ACC112 (cell line): ENCODE data around the gene ST3GAL2.
"Not testable (repeated sequence)": the region's sequence is repeated elsewhere in the genome, so short reads cannot be mapped to it uniquely, and the experiment has no call there.

Experiments
- H2AFZ ChIP-seq: fragments of 200-600 bp; sonication (generic); one replicate; pipeline ENCODE4 v1.6.0; 2017; ENCODE audit warnings: antibody characterized with exemption, low read length; ENCODE audit not compliant: unreplicated experiment
- H3K27ac ChIP-seq: fragments of 200-600 bp; sonication (generic); 2 replicates; pipeline ENCODE4 v1.5.1; 2014; ENCODE audit warnings: low read depth, mild to moderate bottlenecking, antibody characterized with exemption, low read length, moderate library complexity
- H3K27me3 ChIP-seq: fragments of 200-600 bp; sonication (generic); 2 replicates; pipeline ENCODE4 v1.6.1; 2014; ENCODE audit warnings: mild to moderate bottlenecking, antibody characterized with exemption, low read length, moderate library complexity, mixed read lengths; ENCODE audit not compliant: insufficient read depth
- H3K36me3 ChIP-seq: fragments of 200-600 bp; sonication (generic); 2 replicates; pipeline ENCODE4 v1.6.1; 2016; ENCODE audit warnings: mild to moderate bottlenecking, antibody characterized with exemption, low read length, moderate library complexity, mixed read lengths; ENCODE audit not compliant: insufficient read depth
- H3K4me1 ChIP-seq: fragments of 200-600 bp; sonication (generic); one replicate; pipeline ENCODE4 v1.6.1; 2016; ENCODE audit warnings: low read length, mixed read lengths; ENCODE audit not compliant: insufficient read depth, unreplicated experiment, control insufficient read depth
- H3K4me3 ChIP-seq: fragments of 200-600 bp; sonication (generic); 2 replicates; pipeline ENCODE4 v1.5.1; 2014; ENCODE audit warnings: mild to moderate bottlenecking, low read depth, low read length
- H3K79me2 ChIP-seq: fragments of 200-600 bp; sonication (generic); one replicate; pipeline ENCODE4 v1.6.0; 2016; ENCODE audit warnings: low read length; ENCODE audit not compliant: control insufficient read depth, unreplicated experiment, insufficient read depth

The ST3GAL2 gene

DNA sequence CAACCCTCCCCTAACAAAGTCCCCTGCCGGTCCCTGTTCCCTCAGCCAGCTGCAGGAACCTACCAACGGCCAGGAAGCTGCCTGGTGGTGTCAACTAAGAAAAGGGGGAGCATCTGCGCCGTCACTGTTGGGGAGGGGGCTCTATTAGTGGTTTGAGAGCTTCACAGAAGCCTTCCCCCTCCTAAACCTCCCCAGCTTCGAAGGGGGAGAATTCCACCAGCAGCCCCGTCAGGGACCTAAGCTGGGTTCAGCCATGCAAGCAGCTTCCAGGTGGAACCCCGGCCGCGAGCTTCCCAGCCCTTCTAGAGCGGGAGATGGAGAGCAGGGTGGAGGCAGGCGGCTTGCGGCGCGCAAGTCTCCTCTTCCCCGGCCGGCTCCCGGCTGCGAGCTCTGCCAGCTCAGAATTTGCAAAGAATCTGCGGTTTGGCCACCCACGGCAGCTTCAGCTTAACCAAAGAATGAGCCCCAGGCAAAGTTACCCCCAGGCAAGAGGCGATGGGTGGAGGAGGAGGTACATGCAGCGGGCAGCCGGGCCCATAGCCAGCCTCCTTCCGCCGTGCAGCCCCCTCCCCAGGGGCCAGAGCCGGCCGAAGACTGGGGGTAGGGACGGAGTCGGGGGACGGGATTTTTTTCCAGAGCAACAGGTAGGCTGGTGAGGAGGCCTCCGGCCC lies 58.5 kb downstream of the ST3GAL2 start:
- no peak overlapping the region for H2AFZ ChIP-seq
- H3K36me3 ChIP-seq: peaks cover under 1% of the 10 kb centered on the region; the same call in 1 of the 2 replicates

DNA sequence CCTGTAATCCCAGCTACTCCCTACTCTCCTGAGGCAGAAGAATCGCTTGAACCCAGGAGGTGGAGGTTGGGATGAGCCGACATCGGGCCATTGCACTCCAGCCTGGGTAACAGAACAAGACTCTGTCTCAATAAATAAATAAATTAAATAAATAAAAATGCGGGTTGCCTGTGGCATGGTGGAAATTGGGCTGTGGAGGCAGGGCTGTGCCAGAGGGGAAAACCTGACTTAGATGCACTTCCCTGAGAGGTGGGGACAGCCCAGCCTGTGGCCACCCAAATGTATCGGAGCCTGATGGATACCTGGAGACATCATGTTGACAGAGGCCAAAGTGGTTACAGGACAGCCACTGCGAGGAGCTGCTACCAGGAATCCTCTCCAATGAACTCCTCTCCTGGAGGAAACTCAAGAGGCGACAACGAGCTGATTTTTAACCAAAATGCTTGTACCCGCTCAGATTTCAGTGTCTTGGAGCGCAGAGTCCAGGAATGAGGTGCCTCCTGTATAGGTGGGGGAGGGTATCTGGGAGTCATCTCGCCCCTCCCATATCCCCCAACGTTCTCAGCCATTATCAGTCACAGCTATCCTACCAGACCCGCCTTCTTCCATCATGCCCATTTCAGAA lies 59.9 kb downstream of the ST3GAL2 start:
- Histone ChIP-seq H3K36me3 (peaks cover 3% of the 10 kb centered on the region; the same call in 1 of the 2 replicates), H2AFZ (no peak overlapping the region), H3K4me1 (no peaks in the 10 kb centered on the region), H3K27ac (no peak overlapping the region), H3K27me3 (no peaks in the 10 kb centered on the region), H3K4me3 (no peak overlapping the region), H3K79me2 (peaks cover 6% of the 10 kb centered on the region)

More for the DNA sequence above, 58.5 kb downstream of the ST3GAL2 start:
- H3K4me1 ChIP-seq: no peaks in the 10 kb centered on the region
- H3K79me2 ChIP-seq: peaks cover 6% of the 10 kb centered on the region
- peak overlapping the region; percentile 83 for H3K4me3 ChIP-seq
- H3K27ac ChIP-seq: peak overlapping the region; percentile 44
- H3K27me3 ChIP-seq: no peaks in the 10 kb centered on the region

- H3K79me2 ChIP-seq: peaks cover 6% of the 10 kb centered on the region
- no peak overlapping the region for H2AFZ ChIP-seq
- H3K4me1 ChIP-seq: no peaks in the 10 kb centered on the region
- no peak overlapping the region for H3K4me3 ChIP-seq
- no peak overlapping the region for H3K27ac ChIP-seq
- no peaks in the 10 kb centered on the region for H3K27me3 ChIP-seq
- H3K36me3 ChIP-seq: peaks cover 3% of the 10 kb centered on the region; the same call in 1 of the 2 replicates
Observed at GRCh38 chr16:70377782-70378181, 61.1 kb downstream of the ST3GAL2 start.

DNA sequence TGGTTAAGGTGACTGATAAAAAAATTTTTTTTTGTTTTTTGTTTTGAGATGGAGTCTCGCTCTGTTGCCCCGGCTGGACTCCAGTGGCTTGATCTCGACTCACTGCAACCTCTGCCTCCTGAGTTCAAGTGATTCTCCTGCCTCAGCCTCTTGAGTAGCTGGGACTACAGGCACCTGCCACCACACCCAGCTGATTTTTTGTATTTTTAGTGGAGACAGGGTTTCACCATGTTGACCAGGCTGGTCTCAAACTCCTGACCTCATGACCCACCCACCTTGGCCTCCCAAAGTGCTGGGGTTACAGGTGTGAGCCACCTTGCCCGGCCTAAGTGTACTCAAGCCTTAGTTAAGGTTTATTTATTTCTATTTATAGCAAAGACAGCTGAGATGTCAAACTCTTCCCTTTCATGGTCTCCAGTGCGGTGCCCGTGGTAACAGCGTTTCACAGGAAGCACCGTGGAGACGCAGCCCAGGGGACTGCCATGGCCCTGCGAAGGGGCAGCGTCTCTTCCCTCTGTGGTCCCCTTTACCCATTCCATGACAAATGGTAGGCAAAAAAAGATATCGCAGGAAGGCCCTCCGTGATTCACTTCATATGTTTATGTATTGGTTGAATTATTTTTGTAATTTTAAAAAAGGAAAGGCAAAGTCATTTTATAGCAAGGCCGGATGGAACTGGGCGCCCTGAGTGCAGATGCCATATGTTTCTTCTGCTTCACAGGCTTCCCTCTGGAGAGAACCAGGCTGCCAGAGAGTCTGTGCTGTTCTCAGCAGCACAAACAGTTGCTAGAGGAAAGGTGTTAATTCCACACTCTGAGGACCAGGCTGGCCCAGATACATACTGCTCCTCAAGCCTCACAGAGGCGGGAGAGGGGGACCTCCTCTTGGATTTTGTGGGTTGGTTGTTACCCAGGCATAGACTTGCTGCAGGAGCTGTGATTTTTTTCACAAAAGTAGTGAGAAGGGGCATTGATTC lies 63.0 kb downstream of the ST3GAL2 start:
- H3K36me3 ChIP-seq: peaks cover 3% of the 10 kb centered on the region; the same call in 1 of the 2 replicates
- H3K79me2 ChIP-seq: peaks cover 6% of the 10 kb centered on the region
- no peak overlapping the region for H3K27ac ChIP-seq
- no peak overlapping the region for H2AFZ ChIP-seq
- no peak overlapping the region for H3K4me3 ChIP-seq
- H3K27me3 ChIP-seq: no peaks in the 10 kb centered on the region
- no peaks in the 10 kb centered on the region for H3K4me1 ChIP-seq

DNA sequence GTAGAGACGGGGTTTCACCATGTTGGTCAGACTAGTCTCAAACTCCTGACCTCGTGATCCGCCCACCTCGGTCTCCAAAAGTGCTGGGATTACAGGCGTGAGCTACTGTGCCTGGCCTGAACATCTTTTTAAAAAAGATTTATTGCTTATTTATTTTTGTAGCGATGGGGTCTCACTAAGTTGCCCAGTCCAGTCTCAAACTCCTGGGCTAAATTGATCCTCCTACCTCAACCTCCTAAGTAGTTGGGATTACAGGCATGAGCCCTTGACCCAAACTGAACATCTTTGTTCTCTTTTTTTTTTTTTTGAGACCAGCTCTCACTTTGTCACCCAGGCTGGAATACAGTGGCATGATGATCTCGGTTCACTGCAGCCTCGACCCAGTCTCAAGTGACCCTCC lies 64.7 kb downstream of the ST3GAL2 start:
- no peak overlapping the region for H2AFZ ChIP-seq
- H3K79me2 ChIP-seq: no peaks in the 10 kb centered on the region
- no peak overlapping the region for H3K27ac ChIP-seq
- no peaks in the 10 kb centered on the region for H3K4me1 ChIP-seq
- peaks cover 7% of the 10 kb centered on the region; the same call in 1 of the 2 replicates for H3K36me3 ChIP-seq
- no peak overlapping the region for H3K4me3 ChIP-seq
- no peaks in the 10 kb centered on the region for H3K27me3 ChIP-seq

DNA sequence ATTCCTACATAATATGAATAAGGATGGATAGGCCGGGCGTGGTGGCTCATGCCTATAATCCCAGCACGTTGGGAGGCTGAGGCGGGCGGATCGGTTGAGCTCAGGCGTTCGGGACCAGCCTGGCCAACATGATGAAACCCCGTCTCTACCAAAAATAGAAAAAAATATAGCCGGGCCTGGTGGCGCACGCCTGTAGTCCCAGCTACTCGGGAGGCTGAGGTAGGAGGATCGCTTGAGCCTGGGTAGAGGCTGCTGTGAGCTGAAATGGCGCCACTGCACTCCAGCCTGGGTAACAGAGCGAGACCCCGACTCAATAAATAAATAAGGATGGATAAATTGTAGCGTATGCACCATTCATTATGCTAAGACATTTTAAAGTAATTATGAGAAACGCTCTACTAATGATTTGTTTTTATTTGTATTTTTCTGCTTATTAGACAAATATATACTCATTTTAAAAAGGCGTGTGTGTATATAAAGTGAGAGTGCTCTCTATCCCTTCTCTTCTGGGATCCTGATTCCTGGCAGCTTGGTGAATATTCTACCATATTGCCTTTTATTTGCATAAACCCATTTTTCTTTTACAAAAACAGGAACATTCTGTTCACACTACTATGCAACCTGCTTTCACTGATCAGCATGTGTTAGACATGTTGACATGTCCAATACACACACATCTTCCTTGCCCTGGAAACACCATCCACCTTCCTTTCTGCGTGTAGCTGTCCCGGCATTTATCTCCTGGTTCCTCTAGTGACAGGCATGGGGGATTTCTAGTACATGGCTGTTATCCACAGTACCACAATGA lies 65.8 kb downstream of the ST3GAL2 start:
- Histone ChIP-seq H3K27me3 (no peaks in the 10 kb centered on the region), H2AFZ (no peak overlapping the region), H3K4me3 (no peak overlapping the region), H3K79me2 (no peaks in the 10 kb centered on the region), H3K36me3 (peaks cover 7% of the 10 kb centered on the region; the same call in 1 of the 2 replicates), H3K4me1 (no peaks in the 10 kb centered on the region), H3K27ac (no peak overlapping the region)

DNA sequence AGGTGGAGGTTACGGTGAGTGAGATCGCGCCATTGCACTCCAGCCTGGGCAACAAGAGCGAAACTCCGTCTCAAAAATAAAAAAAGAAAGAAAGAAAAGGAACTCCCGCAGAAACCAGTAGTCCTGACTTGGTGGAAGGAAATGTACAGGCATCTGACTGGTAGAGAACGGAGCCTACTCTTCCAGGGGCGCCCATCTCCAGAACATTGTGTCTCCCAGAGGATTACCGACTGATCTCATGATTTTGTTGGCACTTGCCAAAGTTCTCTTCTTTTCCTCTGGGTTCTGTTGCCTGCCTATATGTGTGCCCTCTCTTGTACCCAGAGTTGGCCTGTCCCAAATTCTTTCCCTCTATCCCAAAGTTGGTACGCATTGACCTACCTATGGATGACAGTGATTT lies 68.0 kb downstream of the ST3GAL2 start:
- Histone ChIP-seq H3K4me1 (no peaks in the 10 kb centered on the region), H3K79me2 (no peaks in the 10 kb centered on the region), H3K36me3 (peaks cover 7% of the 10 kb centered on the region; the same call in 1 of the 2 replicates), H3K27me3 (no peaks in the 10 kb centered on the region), H3K27ac (no peak overlapping the region), H3K4me3 (no peak overlapping the region), H2AFZ (no peak overlapping the region)

- not testable (repeated sequence) for H2AFZ ChIP-seq, H3K79me2 ChIP-seq, H3K27me3 ChIP-seq, H3K4me1 ChIP-seq, H3K27ac ChIP-seq, H3K36me3 ChIP-seq, H3K4me3 ChIP-seq
Observed at GRCh38 chr16:70370145-70370544, 68.8 kb downstream of the ST3GAL2 start.

GRCh38 chr16:70364399-70364798 lies 74.5 kb downstream of the ST3GAL2 start:
- Histone ChIP-seq H2AFZ (no peak overlapping the region), H3K36me3 (peaks cover 6% of the 10 kb centered on the region), H3K4me1 (no peaks in the 10 kb centered on the region), H3K27me3 (no peaks in the 10 kb centered on the region), H3K27ac (no peak overlapping the region), H3K79me2 (no peaks in the 10 kb centered on the region), H3K4me3 (no peak overlapping the region)

- Histone ChIP-seq H3K4me1 (no peaks in the 10 kb centered on the region), H3K27ac (no peak overlapping the region), H3K79me2 (no peaks in the 10 kb centered on the region), H2AFZ (no peak overlapping the region), H3K4me3 (no peak overlapping the region), H3K36me3 (peaks cover 21% of the 10 kb centered on the region), H3K27me3 (no peaks in the 10 kb centered on the region)
Observed at GRCh38 chr16:70359552-70359951, 79.3 kb downstream of the ST3GAL2 start.
